IPS-11a (cell line): ENCODE measurements around the gene GPR15.

Experiments
- H3K4me3 ChIP-seq: one replicate; pipeline ENCODE4 v1.5.1; 2013; ENCODE audit warnings: low read depth, low read length, control low read depth

The GPR15 gene

GRCh38 chr3:98529856-98530459, 1.8 kb upstream of the GPR15 start:
- no peak overlapping the region for H3K4me3 ChIP-seq

GRCh38 chr3:98530676-98531075, 1.1 kb upstream of the GPR15 start:
- H3K4me3 ChIP-seq: no peak overlapping the region

- H3K4me3 ChIP-seq: no peak overlapping the region
Measured at GRCh38 chr3:98532275-98532637, 478 bp downstream of the GPR15 start.

GRCh38 chr3:98532709-98533571, 1.2 kb downstream of the GPR15 start:
- H3K4me3 ChIP-seq: no peak overlapping the region

GRCh38 chr3:98534168-98534567, 2.4 kb downstream of the GPR15 start:
- no peak overlapping the region for H3K4me3 ChIP-seq

GRCh38 chr3:98534734-98535133, 3.0 kb downstream of the GPR15 start:
- no peak overlapping the region for H3K4me3 ChIP-seq

GRCh38 chr3:98536456-98537017, 4.8 kb downstream of the GPR15 start:
- H3K4me3 ChIP-seq: no peak overlapping the region

- H3K4me3 ChIP-seq: no peak overlapping the region
Measured at GRCh38 chr3:98540346-98540745, 8.6 kb downstream of the GPR15 start.

- H3K4me3 ChIP-seq: no peak overlapping the region
Measured at GRCh38 chr3:98541695-98542094, 9.9 kb downstream of the GPR15 start.

- H3K4me3 ChIP-seq: no peak overlapping the region
Measured at GRCh38 chr3:98542623-98543022, 10.8 kb downstream of the GPR15 start.

- no peak overlapping the region for H3K4me3 ChIP-seq
Measured at GRCh38 chr3:98545940-98546339, 14.2 kb downstream of the GPR15 start.

- H3K4me3 ChIP-seq: no peak overlapping the region
Measured at GRCh38 chr3:98548544-98548943, 16.8 kb downstream of the GPR15 start.

GRCh38 chr3:98550833-98551232, 19.1 kb downstream of the GPR15 start:
- H3K4me3 ChIP-seq: no peak overlapping the region

- H3K4me3 ChIP-seq: no peak overlapping the region
Measured at GRCh38 chr3:98551236-98551635, 19.5 kb downstream of the GPR15 start.

- no peak overlapping the region for H3K4me3 ChIP-seq
Measured at GRCh38 chr3:98551754-98552153, 20.0 kb downstream of the GPR15 start.

GRCh38 chr3:98552232-98553020, 20.6 kb downstream of the GPR15 start:
- no peak overlapping the region for H3K4me3 ChIP-seq

GRCh38 chr3:98553021-98553563, 21.3 kb downstream of the GPR15 start:
- no peak overlapping the region for H3K4me3 ChIP-seq

GRCh38 chr3:98553753-98554152, 22.0 kb downstream of the GPR15 start:
- H3K4me3 ChIP-seq: no peak overlapping the region

- no peak overlapping the region for H3K4me3 ChIP-seq
Measured at GRCh38 chr3:98554580-98554979, 22.8 kb downstream of the GPR15 start.

GRCh38 chr3:98555025-98555379, 23.2 kb downstream of the GPR15 start:
- no peak overlapping the region for H3K4me3 ChIP-seq
